ENCODE data around the gene SLC25A3. TPM values are rescaled to one million over a fixed set of nuclear protein-coding genes. Genes with fewer than 3 reads are reported as not detected.

The SLC25A3 gene
- total RNA-seq, 1 experiment from 2014 or later, result 733 TPM

GRCh38 chr12:98638009-98638408 is 44.5 kb downstream of the SLC25A3 start:
- Mint-ChIP-seq H3K4me3 (no peak overlapping the region), H3K27me3 (ENCODE audit: low read depth) (no peaks in the 10 kb centered on the region), H3K27ac (no peak overlapping the region), H3K36me3 (peaks cover under 1% of the 10 kb centered on the region; the same call in 1 of the 2 replicates), H3K4me1 (peaks cover 2% of the 10 kb centered on the region; the same call in 1 of the 2 replicates), H3K9me3 (no peaks in the 10 kb centered on the region)
- ATAC-seq (no peak), DNase-seq (ENCODE audit: low spot score) (no peak)
- no peak for TF ChIP-seq ZSCAN18 (CRISPR knock-in tag; IDR thresholded peaks at IDR 0.05)
- no peak for TF ChIP-seq ZNF396 (CRISPR knock-in tag; IDR thresholded peaks at IDR 0.05; ENCODE audit: borderline replicate concordance)
- no peak for TF ChIP-seq SP1 (CRISPR knock-in tag; conservative IDR thresholded peaks at IDR 0.05)
- no peak for TF ChIP-seq ZNF317 (CRISPR knock-in tag; IDR thresholded peaks at IDR 0.05; ENCODE audit: borderline replicate concordance, low read depth)
- TF ChIP-seq EMX1 (CRISPR knock-in tag; IDR thresholded peaks at IDR 0.05), result no peak
- TF ChIP-seq FOXK1 (CRISPR knock-in tag; IDR thresholded peaks at IDR 0.05), result no peak
- no peak for TF ChIP-seq ZNF425 (CRISPR knock-in tag; conservative IDR thresholded peaks at IDR 0.05)
- TF ChIP-seq NFYB (CRISPR knock-in tag; conservative IDR thresholded peaks at IDR 0.05; ENCODE audit: low read depth), result no peak
- no peak for TF ChIP-seq ATF6 (CRISPR knock-in tag; IDR thresholded peaks at IDR 0.05)
- no peak for TF ChIP-seq ZBTB43 (CRISPR knock-in tag; IDR thresholded peaks at IDR 0.05)
- TF ChIP-seq NR1H2 (CRISPR knock-in tag; IDR thresholded peaks at IDR 0.05), result no peak
- TF ChIP-seq ZNF232 (CRISPR knock-in tag; IDR thresholded peaks at IDR 0.05), result no peak
- no peak for TF ChIP-seq PREB (CRISPR knock-in tag; IDR thresholded peaks at IDR 0.05; ENCODE audit: borderline replicate concordance)
- TF ChIP-seq GRHL2 (CRISPR knock-in tag; IDR thresholded peaks at IDR 0.05; ENCODE audit: insufficient replicate concordance, severe bottlenecking), result no peak
- no peak for TF ChIP-seq ELF4 (CRISPR knock-in tag; IDR thresholded peaks at IDR 0.05; ENCODE audit: low read depth)
- no peak for TF ChIP-seq ERG (CRISPR knock-in tag; IDR thresholded peaks at IDR 0.05)
- no peak for TF ChIP-seq ZNF263 (CRISPR knock-in tag; IDR thresholded peaks at IDR 0.05; ENCODE audit: low read depth)
- ChIA-PET POLR2A (interaction anchor here (0.7 kb wide), 1 partner anchor 45 kb away, joined by 3 read pairs; the partner anchor contains the start of gene SLC25A3), CTCF (interaction anchor here (1.1 to 1.4 kb wide), 2 partner anchors 16 to 66 kb away, joined by 3 to 4 read pairs; no protein-coding TSS in a partner anchor)
